Peyer's patch (tissue), 4 donors: Measurements from ENCODE around the gene TMEM207. TPM values are rescaled to one million over a fixed set of nuclear protein-coding genes. Genes with fewer than 3 reads are reported as not detected.

Experiments
- DNase-seq, 3 donors: peaks; one replicate each; pipeline ENCODE4 v3.0.0-alpha.2; 2017 to 2019
- H3K27ac ChIP-seq, 4 donors: fragments of 200-600 bp; sonication (generic); one replicate each; pipeline ENCODE4 v1.5.1; 2016 to 2019
- H3K27me3 ChIP-seq, 2 donors: fragments of 200-600 bp; sonication (generic); one replicate each; pipeline ENCODE4 v1.5.1; 2019
- H3K36me3 ChIP-seq, 3 donors: fragments of 200-600 bp; sonication (generic); one replicate each; pipeline ENCODE4 v1.5.1; 2016 to 2019
- H3K4me1 ChIP-seq, 4 donors: fragments of 200-600 bp; sonication (generic); one replicate each; pipeline ENCODE4 v1.5.1; 2016 to 2019
- H3K4me3 ChIP-seq, 4 donors: fragments of 200-600 bp; sonication (generic); 1 replicate in 3 of 4; 2 replicates in 1 of 4; pipeline ENCODE4 v1.5.1; 2016 to 2019; ENCODE audit warnings: mild to moderate bottlenecking in 1 of 4
- H3K9me3 ChIP-seq, 4 donors: fragments of 200-600 bp; sonication (generic); one replicate each; pipeline ENCODE4 v1.5.1; 2016 to 2019; ENCODE audit warnings: mild to moderate bottlenecking in 1 of 4
- CTCF ChIP-seq, 6 experiments: fragments of 450-650 bp in 4 of 6; fragments of 200-600 bp in 2 of 6; sonication (generic) in 1 of 6; IDR thresholded peaks; one replicate each; pipeline ENCODE4 v1.5.1; 2017 to 2019; ENCODE audit warnings: antibody characterized with exemption in 6 of 6, mild to moderate bottlenecking in 3 of 6, moderate library complexity in 1 of 6
- POLR2A ChIP-seq, 2 donors: fragments of 450-650 bp; IDR thresholded peaks; one replicate each; pipeline ENCODE4 v1.5.1; 2017; ENCODE audit warnings: antibody characterized with exemption in 2 of 2, mild to moderate bottlenecking in 2 of 2, moderate library complexity in 2 of 2
- total RNA-seq, 4 donors: library from RNA; depleted of rRNA; stranded (reverse); fragments of >200 nt; gene quantifications; one replicate each; pipeline ENCODE4 v1.1.0, GENCODE V29; 2016

TMEM207 gene
- total RNA-seq, 4 donors from 2014 or later: not detected

- H3K4me3 ChIP-seq: no peak overlapping the region
- no peak overlapping the region for H3K27ac ChIP-seq
- no peaks in the 10 kb centered on the region for H3K36me3 ChIP-seq
- no peaks in the 10 kb centered on the region for H3K4me1 ChIP-seq
- DNase-seq: no peak
- H3K27me3 ChIP-seq: no peaks in the 10 kb centered on the region
- TF ChIP-seq POLR2A (IDR thresholded peaks at IDR 0.05) (no peak), CTCF (IDR thresholded peaks at IDR 0.05) (no peak)
- no peaks in the 10 kb centered on the region for H3K9me3 ChIP-seq
These were observed 8.3 kb upstream of the TMEM207 start for GRCh38 chr3:190458040-190458439.

GRCh38 chr3:190456770-190457169, 7.1 kb upstream of the TMEM207 start:
- Histone ChIP-seq H3K27me3 (no peaks in the 10 kb centered on the region), H3K36me3 (no peaks in the 10 kb centered on the region), H3K4me3 (no peak overlapping the region), H3K27ac (no peak overlapping the region), H3K9me3 (no peaks in the 10 kb centered on the region), H3K4me1 (no peaks in the 10 kb centered on the region)
- DNase-seq: no peak
- no peak for TF ChIP-seq CTCF (IDR thresholded peaks at IDR 0.05)
- no peak for TF ChIP-seq POLR2A (IDR thresholded peaks at IDR 0.05)

- no peaks in the 10 kb centered on the region for H3K9me3 ChIP-seq
- no peaks in the 10 kb centered on the region for H3K27me3 ChIP-seq
- H3K36me3 ChIP-seq: no peaks in the 10 kb centered on the region
- H3K27ac ChIP-seq: no peak overlapping the region
- TF ChIP-seq CTCF (IDR thresholded peaks at IDR 0.05) (no peak), POLR2A (IDR thresholded peaks at IDR 0.05) (no peak)
- no peaks in the 10 kb centered on the region for H3K4me1 ChIP-seq
- DNase-seq: no peak
- no peak overlapping the region for H3K4me3 ChIP-seq
These were observed 6.1 kb upstream of the TMEM207 start for GRCh38 chr3:190455828-190456227.

GRCh38 chr3:190448256-190448655, 1.4 kb downstream of the TMEM207 start:
- Histone ChIP-seq H3K27ac (no peak overlapping the region), H3K4me1 (peaks cover 0 to 9% (median 0%) of the 10 kb centered on the region in 4 donors), H3K36me3 (no peaks in the 10 kb centered on the region), H3K27me3 (no peaks in the 10 kb centered on the region), H3K4me3 (no peak overlapping the region), H3K9me3 (no peaks in the 10 kb centered on the region)
- no peak for DNase-seq
- TF ChIP-seq POLR2A (IDR thresholded peaks at IDR 0.05) (no peak), CTCF (IDR thresholded peaks at IDR 0.05) (no peak)

GRCh38 chr3:190446573-190447279, 3.0 kb downstream of the TMEM207 start:
- TF ChIP-seq POLR2A (IDR thresholded peaks at IDR 0.05) (no peak), CTCF (IDR thresholded peaks at IDR 0.05) (no peak)
- H3K4me1 ChIP-seq: peaks cover 0 to 9% (median 0%) of the 10 kb centered on the region in 4 donors
- no peaks in the 10 kb centered on the region for H3K36me3 ChIP-seq
- DNase-seq: no peak
- no peak overlapping the region for H3K27ac ChIP-seq
- no peaks in the 10 kb centered on the region for H3K9me3 ChIP-seq
- H3K4me3 ChIP-seq: no peak overlapping the region
- H3K27me3 ChIP-seq: no peaks in the 10 kb centered on the region
